Measurements from ENCODE around the gene ELL.
A peak's percentile ranks its signal among the peaks of the same experiment; 100 is the strongest.
"Not testable (repeated sequence)": the region's sequence is repeated elsewhere in the genome, so short reads cannot be mapped to it uniquely, and the experiment has no call there.

ELL gene

DNA sequence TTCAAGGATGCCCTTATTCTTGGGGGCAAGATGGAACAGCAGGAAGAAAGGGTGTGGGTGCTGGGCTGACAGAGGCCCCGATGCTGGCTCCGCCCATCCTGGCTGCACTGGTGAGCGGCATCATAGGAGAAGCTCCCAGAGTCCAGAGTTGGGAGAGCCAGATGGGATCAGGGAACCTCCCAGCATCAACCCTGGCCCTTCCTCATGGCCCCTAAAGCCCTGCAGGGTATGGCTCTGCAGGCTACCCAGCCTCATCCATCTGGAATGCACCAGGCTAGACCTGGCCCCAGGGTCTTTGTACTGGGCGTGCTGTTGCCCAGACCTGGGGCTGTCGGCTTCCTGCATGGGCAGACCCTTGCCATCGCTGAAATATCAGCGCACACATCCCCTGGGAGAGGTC, 7.9 kb upstream of the ELL start:
- no peak for DNase-seq

DNA sequence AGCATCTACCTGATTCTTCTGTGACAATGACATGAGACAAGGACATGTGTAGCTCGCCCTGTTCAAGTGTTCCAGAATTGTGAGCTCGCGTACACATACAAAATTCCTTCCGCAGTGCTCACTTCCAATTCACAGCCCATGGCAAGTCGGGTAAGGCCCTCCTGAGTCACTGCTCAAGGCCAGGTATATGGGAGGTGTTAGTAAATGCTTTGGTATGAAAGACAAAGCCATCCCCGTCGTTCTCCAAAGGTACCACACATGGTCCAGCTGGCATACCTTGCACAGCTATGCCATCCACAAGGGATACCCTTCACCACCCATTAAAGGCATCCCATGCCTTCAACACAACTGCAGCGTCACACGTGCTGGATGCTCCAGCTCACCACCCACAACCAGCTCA, 4.4 kb upstream of the ELL start:
- DNase-seq, result no peak

DNA sequence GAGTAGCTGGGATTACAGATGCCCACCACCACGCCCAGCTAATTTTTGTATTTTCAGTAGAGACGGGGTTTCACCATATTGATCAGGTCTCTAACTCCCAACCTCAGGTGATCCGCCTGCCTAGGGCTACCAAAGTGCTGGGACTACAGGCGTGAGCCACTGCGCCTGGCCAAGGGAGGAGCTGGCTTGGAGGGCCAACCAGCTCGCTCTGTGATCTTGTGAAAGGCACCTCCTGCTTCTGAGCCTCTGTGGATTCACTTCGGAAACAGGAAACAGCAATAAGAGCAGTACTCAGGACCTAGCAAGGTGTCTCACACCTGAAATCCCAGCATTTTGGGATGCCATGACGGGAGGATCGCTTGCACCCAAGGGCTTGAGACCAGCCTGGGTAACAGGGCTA, 2.0 kb upstream of the ELL start:
- DNase-seq, result no peak

DNA sequence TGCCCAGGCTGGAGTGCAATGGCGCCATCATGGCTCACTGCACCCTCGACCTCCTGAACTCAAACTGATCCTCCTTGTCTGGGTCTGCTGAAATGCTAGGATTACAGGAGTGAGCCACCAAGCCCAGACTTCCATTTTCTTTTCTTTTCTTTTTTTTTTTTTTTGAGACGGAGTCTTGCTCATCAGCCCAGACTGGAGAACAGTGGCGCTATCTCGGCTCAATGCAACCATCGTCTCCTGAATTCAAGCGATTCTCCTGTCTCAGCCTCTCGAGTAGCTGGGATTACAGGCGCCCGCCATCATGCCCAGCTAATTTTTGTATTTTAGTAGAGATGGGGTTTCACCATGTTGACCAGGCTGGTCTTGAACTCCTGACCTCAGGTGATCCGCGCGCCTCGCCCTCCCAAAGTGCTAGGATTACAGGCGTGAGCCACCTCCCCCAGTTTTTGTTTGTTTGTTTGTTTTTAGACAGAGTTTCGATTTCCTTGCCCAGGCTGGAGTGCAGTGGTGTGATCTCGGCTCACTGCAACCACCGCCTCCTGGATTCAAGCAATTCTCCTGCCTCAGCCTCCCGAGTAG, 1.1 kb upstream of the ELL start:
- not testable (repeated sequence) for DNase-seq

DNA sequence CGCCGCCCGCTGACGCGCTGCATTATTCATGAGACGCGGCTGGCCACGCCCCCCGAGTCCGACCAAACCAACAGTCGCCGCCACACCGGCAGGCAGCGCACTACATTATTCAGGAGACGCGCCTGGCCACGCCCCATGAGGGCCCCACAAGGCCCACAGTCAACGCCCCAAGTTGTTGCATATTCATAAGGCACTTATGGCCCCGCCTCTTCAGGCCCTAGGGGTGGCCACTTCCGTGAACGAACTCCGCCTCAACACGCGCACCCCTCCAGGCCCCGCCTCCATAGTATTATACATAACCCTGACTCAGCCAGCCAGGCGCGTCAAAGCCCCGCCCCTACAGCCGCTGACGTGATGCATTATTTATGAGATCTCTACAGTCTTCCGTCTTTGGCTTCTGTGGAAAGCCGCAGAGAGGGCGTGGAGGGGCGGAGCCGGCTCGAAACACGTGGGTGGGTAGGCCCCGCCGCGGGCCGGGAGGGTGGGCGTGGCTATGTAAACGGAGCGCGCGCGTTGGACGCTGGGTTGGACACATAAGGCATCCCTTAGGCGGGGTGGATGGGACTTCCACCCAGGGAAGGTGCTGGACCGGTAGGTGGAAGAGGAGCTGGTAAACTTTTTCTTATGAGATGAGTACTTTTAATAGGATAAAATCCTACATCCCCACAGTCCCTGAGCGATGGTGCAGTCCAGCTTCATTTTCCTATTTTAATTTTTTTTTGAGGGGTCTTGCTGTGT, 423 bp upstream of the ELL start:
- DNase-seq, result peak; percentile 100

DNA sequence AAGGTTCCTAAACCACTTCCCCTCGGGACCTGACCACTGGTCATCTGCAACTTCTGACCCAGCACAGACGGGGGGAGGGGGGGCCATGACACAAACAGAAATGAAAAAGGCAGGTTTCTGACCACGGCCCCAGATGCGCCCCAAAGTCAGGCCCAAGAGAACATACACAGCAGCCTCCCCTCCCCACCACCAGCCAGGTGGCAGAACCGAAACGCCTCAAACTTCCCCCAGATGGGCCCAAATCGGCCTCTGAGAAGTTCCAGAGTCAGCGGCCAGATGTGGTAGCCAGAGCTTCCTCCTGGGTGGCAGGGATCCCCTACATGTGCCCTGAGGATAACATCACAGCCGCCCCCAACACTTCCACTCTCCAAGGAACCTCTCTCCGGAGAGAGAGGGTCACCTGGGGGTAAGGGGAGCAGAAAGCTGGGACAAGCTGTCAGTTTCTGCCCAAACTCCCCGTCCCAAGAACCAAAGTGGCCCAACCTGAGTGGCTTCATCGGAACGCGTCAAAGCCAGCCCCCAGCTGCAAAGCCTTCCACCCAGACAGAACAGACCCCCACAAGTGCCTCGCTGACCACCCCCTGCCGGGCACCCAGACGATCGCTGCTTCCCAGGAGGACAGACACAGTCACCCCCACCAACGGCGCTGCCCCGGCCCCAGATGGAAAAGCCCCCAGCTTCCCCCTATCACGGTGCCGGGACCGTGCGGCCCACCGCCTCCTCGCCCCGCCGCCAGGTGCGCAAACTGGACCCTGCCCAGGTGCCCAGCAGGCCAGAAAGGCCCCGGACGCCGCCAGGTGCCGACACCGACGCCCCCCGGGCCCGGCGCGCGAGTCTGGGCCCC, 800 bp downstream of the ELL start:
- no peak for DNase-seq

DNA sequence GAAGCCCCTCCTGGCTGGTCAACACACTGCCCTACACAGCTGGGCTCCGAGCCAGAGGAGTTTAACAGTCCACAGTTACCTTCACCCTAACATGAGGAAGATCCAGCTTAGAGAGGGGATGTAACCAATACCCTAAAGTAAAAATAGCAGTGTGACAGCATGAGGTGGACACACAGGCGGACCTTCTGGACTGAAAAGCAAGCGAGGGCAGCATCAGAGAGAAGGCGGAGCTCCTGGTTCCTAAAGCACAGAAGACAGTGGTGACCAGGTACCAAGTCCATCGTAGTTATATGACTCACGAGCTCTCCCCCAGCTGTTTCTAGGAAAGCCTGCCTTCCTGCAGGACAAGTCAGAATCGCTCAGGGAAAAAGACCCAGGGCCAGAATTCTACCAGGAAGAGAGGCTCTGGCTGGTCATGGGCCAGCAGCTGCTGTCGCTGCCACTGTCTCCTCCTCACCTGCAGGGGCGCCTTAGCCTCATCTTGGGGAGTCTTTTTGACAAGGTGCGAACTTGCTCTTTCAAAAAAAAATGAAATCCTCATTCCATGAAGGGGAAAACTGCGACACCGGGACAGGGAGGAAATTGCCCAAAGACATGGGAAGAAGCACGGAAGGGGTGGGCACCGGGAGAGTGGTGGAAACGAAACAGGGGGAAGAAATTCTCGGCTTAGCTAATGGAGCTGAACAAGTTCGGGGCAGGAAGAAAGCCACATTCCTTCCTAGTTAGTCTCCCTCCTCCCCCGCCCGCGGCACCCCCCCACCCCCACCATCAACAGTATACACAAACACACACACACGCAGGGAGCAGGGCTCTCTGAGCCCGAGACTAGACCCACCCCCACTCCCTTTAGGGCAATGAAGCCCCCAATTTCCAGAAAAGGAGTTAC, 1.7 kb downstream of the ELL start:
- DNase-seq, result peak; percentile 53

DNA sequence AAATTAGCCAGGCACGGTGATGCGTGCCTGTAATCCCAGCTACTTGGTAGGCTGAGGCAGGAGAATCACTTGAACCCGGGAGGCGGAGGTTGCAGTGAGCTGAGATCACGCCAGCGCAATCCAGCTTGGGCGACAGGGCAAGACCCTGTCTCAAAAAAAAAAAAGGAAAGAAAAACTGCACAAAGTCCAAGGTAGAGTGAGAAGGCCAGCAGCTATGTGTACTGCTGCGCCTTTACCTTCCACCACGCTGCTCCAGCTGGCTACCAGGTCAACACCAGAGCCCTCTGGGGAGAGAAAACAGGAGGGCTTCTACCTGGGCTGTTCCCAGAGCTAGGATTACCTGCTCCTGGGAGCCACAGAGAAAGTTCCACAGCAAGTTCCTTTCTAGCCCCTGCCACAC, 3.2 kb downstream of the ELL start:
- DNase-seq, result no peak

DNA sequence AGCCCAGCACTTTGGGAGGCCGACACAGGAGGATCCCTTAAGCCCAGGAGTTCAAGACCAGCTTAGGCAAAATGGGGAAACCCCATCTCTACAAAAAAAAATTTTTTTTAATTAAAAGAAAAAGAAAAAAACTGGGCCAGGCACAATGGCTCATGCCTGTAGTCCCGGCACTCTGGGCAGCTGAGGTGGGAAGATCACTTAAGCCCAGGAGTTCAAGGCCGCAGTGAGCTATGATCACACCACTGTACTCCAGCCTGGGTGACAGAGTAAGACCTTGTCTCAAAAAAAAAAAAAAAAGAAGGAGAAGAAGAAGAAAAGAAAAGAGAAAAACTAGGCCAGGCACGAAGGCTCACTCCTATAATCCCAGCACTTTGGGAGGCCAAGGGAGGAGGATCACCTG, 4.3 kb downstream of the ELL start:
- no peak for DNase-seq

DNA sequence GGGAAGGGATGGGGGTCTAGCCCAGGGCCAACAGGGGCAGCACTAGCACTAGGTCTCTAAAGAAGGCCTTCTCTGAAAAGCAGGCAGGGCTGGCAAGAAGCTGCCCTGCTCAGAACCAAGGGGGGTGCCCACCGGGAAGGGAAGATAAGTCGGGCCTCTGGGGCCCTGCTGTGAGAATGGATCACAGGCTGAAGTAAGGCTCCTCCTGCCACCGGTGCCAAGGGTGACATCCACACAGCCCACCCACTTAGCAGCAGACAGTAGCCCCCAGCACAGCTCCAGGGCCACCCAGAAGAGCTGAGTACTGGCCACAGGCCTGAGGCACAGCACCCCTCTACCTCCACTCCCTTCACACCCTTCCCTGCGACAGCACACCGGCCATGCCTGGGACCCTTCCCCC, 5.9 kb downstream of the ELL start:
- no peak for DNase-seq

DNA sequence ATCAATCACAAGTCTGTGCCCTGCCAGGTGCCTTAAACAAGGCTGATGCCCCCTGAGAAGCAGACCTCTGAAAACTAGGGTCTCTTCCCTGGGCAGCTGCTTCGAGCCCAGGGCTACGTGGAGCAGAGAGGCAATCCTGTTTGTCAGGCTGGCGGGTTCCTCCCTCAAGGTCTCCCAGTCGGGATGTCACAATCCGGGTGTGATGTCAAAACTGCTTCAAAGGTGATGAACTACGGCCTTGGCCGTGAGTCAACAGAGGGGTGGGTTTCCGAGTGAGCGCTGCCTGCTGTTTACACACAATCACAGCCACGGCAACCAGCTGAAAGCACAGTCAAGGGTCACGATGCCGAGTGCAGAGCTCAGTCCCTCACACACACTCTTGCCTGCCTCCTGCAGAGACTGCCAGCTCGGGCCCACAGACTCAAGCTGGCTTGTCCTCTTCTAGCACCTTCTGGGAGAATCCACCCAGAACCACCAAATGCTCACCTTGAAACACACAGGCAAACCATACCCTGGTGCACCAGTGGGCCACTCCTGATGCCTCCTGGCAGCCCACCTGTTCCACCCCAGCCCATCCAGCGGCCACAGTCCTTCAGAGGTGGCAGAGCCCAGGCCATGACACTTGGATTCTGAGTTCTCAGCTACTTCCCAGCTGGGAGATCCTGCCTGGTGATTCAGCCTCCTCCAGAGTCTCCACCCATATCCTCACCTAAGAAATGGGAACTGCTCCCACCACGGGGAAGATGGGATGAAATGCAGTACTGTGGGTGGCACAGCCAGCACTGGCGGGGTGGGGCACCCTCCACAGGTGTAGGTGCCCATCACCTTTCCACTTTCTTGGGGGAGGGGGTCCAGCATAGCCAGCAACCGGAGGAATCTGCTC, 6.8 kb downstream of the ELL start:
- DNase-seq, result no peak

DNA sequence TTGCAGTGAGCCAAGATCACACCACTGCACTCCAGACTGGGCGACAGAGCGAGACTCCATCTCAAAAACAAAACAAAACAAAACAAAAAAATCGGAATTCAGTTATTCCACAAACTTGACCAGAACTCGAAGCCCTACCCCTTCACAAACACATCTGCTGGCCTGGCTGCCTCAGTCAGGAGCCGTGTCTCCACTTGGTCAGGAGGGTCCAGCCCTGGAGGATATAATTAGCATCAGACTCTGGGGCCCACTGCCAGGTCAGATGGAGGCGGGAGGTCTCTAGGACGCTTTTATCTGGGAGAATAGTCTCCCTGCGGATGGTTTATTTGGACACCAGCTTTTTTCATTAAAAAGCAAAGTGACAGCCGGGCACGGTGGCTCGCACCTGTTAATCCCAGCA, 8.0 kb downstream of the ELL start:
- DNase-seq, result no peak

DNA sequence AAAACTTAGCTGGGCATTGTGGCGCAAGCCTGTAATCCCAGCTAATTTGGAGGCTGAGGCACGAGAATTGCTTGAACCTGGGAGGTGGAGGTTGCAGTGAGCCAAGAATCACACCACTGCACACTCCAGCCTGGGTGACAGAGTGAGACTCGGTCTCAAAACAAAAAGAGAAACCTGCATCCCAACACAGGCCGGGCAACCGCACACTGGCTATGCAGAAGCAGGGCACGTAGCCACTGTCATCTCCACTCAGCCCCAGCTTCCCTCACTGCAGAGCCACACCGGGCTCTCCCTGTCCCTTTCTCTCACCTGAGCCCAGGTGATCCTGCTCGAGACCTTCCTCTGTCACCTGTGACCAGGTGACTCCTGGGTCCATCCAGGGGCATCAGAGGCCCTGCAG, 11.7 kb downstream of the ELL start:
- no peak for DNase-seq

DNA sequence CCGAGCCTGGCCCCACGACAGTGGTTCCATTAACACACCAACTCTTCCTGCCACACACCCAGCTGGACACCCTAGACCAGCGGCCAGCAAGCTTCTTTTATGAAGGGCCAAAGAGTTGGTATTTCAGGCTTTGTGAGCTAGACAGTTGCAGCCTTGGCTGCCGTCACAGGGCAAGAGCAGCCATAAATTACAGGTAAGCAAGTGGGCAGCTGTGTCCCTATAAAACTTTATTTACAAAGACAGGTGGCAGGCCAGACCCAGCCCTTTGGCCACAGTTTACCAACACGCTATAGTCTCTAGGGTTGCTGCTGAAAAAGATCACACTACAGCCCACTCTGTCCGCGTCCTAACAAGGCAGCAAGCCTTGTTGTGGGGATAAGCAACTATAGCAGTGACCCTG, 13.3 kb downstream of the ELL start:
- DNase-seq, result no peak

DNA sequence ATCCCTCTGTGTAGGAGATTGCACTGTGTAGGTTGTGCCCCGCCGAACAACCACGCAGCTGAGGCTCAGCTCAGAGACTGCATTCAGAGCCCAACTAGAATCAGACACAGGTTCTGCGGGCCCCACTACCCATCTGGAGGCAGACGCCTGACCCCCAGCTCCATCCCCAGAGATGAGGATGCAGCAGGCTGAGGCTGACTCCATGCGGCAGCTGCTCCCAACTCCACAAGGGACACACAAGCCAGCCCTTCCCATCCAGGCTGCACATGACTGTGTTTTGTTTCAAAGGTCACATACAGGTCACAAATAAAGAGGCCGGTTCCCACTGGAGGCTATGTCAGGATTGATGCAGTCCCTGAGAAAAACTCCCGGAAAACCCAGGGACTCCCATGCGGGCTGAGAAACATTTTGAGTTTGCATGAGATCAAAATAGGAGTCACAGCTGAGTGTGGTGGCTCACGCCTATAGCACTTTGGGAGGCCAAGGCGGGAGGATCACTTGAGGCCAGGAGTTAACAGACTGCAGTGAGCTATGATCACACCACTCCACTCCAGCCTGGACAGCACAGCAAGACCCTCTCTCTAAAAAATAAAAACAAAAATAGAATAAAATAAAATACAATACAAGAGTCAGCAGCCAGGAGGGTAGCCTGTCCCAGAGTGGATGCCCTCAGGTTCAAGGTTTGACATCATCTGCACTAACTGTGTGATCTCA, 14.0 kb downstream of the ELL start:
- DNase-seq, result no peak

DNA sequence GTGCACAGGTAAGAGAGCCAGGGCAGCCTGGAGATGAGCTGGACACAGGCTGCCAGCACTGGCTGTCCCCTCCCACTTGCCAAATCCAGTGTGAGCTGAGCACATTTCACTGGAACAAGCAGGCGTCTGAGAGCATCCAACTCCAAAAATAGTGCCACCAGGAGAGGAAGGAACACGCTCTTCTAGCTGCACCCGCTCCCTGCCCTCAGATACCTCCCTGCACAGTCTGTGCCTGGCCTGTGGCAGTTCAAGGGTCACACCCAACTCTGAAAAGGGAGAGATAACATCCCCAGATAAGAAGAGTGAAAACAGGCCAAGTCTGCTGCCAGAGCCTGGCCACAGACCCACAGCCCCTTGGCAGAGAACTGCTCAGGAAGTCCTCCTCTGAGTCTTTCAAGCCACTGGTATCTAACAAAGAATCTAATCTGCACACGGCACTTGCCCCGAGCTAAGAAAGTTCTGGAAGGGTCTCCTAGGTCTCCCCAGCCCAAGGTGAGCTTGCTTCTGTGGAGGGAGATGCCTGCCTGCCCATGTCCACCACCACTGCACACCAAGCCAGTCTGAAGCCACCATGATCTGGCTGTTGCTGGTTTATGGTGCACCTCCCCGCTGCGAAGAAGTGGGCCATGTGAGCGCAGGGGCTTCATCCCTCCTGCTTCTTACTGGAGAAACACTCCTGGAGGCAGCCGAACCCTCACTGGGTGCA, 14.7 kb downstream of the ELL start:
- no peak for DNase-seq

DNA sequence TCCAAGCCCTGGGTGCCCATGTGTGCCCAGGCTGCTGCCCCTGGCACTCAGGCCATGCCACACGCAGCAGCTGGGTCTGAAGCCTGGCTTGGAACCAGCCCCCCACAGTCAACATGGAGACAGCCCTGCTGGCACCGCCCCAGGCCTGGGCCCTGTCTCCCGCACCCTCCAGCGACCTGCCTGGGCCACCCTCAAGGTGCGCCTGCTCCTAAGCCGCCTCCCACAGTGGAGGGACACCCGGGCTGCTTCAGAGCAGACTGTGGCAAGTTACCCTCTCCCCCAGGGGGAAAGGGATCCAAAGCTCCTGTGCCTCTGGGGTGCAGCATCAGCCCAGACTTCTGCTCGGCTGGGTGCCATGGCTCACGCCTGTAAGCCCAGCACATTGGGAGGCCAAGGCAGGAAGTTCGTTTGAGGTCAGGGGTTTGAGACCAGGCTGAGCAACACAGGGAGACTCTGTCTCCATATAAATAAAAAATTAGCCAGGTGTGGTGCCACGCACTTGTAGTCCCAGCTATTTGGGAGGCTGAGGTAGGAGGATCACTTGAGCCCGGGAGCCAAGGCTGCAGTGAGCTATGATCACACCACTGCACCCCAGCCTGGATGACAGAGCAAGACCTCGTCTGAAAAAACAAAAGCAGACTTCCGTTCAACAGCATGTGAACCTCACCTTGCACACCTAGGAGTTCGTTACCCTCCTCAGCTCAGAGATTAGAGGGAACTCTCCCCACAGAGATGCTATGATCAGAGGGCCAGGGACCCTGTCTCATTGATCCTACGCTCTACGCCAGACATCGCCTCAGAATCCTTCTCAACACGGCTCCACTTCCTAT, 15.6 kb downstream of the ELL start:
- no peak for DNase-seq

DNA sequence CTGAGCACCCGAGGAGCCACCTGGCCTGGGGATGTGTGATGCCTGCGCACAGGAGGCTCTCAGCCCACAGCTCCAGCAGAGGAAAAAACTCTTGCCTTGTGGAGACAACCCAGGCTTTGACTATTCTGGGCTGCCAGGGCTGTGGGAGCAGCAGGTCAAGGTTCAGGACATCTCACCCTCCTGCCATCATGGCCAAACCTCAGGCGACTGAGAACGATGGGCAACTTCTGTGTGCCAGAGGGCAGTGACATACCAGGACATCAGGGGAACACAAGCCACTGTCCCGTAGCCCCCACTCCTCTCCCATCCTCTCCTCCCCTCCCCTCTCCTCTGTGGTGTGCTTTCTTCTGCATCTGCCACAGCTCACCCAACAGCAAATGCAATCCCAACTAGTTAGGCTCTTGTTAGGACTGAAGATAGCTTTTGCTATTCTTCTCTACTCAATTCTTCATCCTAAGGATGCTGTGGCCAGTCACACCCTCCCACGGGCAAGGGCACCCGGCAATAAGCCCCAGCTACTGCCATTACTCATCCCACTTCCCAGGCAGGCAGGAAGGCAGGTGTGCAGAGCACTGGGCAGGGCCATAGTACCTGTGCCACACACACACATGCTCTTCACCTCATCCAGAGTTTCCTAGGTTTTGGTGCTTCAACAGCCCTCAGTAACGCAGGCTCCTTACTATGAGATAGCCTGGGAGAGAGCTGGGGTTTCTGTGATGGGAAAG, 16.8 kb downstream of the ELL start:
- DNase-seq, result no peak

All from stimulated activated CD4-positive, alpha-beta T cell treated with anti-CD3 and anti-CD28 coated beads, Interleukin-12 subunit alpha, Interleukin-12 subunit beta, amount 100 ng/mL, for 4 hours (primary cell).